Measurements from ENCODE around the gene RPL10.

DNA sequence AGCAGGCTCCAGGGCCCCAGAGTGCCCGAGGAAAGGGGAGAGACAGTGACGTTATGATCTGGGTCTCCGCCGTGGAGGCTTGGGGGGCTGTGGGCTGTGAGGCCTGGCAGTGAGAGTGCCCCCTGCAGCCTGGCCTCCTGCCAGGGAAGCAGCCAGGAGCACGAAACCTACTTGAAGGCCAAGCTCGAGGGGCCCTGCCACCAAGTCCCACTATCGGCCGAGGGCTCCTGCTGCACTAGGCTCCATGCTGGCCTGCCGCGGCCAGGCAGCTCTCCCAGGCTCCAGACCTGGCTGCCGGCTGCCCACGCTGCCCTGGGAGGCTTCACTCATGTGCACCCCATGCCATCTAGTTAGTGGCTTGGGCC, 42.4 kb upstream of the RPL10 start:
- TF ChIP-seq OSR1 (CRISPR knock-in tag; IDR thresholded peaks at IDR 0.05) (no peak), ZC3H10 (CRISPR knock-in tag; IDR thresholded peaks at IDR 0.05) (no peak), ZNF8 (CRISPR knock-in tag; IDR thresholded peaks at IDR 0.05) (no peak), TCF4 (CRISPR knock-in tag; IDR thresholded peaks at IDR 0.05; ENCODE audit: borderline replicate concordance) (no peak), TOX (CRISPR knock-in tag; IDR thresholded peaks at IDR 0.05; ENCODE audit: borderline replicate concordance) (no peak), ARNTL (CRISPR knock-in tag; IDR thresholded peaks at IDR 0.05; ENCODE audit: borderline replicate concordance, low read depth) (no peak), BACH2 (CRISPR knock-in tag; IDR thresholded peaks at IDR 0.05; ENCODE audit: borderline replicate concordance) (no peak), ISL1 (CRISPR knock-in tag; IDR thresholded peaks at IDR 0.05) (no peak)
- TF ChIP-seq, protein P1, sequence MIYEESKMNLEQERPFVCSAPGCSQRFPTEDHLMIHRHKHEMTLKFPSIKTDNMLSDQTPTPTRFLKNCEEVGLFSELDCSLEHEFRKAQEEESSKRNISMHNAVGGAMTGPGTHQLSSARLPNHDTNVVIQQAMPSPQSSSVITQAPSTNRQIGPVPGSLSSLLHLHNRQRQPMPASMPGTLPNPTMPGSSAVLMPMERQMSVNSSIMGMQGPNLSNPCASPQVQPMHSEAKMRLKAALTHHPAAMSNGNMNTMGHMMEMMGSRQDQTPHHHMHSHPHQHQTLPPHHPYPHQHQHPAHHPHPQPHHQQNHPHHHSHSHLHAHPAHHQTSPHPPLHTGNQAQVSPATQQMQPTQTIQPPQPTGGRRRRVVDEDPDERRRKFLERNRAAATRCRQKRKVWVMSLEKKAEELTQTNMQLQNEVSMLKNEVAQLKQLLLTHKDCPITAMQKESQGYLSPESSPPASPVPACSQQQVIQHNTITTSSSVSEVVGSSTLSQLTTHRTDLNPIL (CRISPR knock-in tag; IDR thresholded peaks at IDR 0.05; ENCODE audit: low read depth) = no peak

Data from SK-N-SH treated with all-trans-retinoic acid at 6 μM for 48 hours (cell line).